SK-N-SH (cell line): ENCODE data around the gene GJA5. TPM values are rescaled to one million over a fixed set of nuclear protein-coding genes. Genes with fewer than 3 reads are reported as not detected.

ENCODE experiments used
- CTCF ChIA-PET: fragments of 300-600, 350-600 bp; formaldehyde crosslinking; extraction: SDS; loops from one replicate; lab custom pipeline; 2021; lab: Yijun Ruan, JAX
- POLR2A ChIA-PET: fragments of 350-600 bp; sonication (Branson Sonifier 250); formaldehyde crosslinking; extraction: SDS; loops from one replicate; lab custom pipeline; 2020; ENCODE audit warnings: antibody characterized with exemption, inconsistent platforms; lab: Yijun Ruan, JAX
- DNase-seq: peaks from one replicate; pipeline ENCODE4 v3.0.0; 2012
- H2AFZ ChIP-seq: fragments of 200-600 bp; sonication (generic); 2 replicates; pipeline ENCODE4 v1.8.1; 2016; ENCODE audit warnings: antibody characterized with exemption, mild to moderate bottlenecking, low read depth
- H3F3A ChIP-seq: fragments of 200-600 bp; sonication (generic); replicated peaks from 2 replicates; pipeline ENCODE3; 2016; ENCODE audit warnings: antibody characterized with exemption, mild to moderate bottlenecking; ENCODE audit not compliant: insufficient read depth
- H3K27ac ChIP-seq, 2 experiments: fragments of 200-500 bp in 1 of 2; fragments of 200-600 bp in 1 of 2; sonication (Bioruptor generic) in 1 of 2; sonication (generic), shearing (Covaris generic) in 1 of 2; 2 replicates each; pipeline versions ENCODE4 v1.5.1 to v1.6.1; 2014 to 2016; ENCODE audit warnings: low read depth in 2 of 2, inconsistent platforms in 1 of 2, low read length in 1 of 2, mild to moderate bottlenecking in 1 of 2, mixed read lengths in 1 of 2
- H3K27me3 ChIP-seq: fragments of 200-600 bp; sonication (generic), shearing (Covaris generic); 2 replicates; pipeline ENCODE4 v1.6.1; 2016; ENCODE audit warnings: mixed run types; ENCODE audit not compliant: insufficient read depth
- H3K36me3 ChIP-seq, 2 experiments: fragments of 200-500 bp in 1 of 2; fragments of 200-600 bp in 1 of 2; sonication (Bioruptor generic) in 1 of 2; sonication (generic) in 1 of 2; replicated peaks in 1 of 2; 2 replicates each; pipeline versions ENCODE3 to v1.5.1; 2014 to 2016; ENCODE audit warnings: low read length in 1 of 2, mild to moderate bottlenecking in 1 of 2; ENCODE audit not compliant: insufficient read depth in 2 of 2, control insufficient read depth in 1 of 2
- H3K4me1 ChIP-seq, 2 experiments: fragments of 200-500 bp in 1 of 2; fragments of 200-600 bp in 1 of 2; sonication (Bioruptor generic) in 1 of 2; sonication (generic), shearing (Covaris generic) in 1 of 2; 2 replicates each; pipeline versions ENCODE4 v1.5.1 to v1.6.1; 2014 to 2016; ENCODE audit warnings: low read depth in 1 of 2, low read length in 1 of 2, mixed run types in 1 of 2; ENCODE audit not compliant: insufficient read depth in 2 of 2, control insufficient read depth in 1 of 2
- H3K4me2 ChIP-seq: fragments of 200-600 bp; sonication (generic), shearing (Covaris generic); 2 replicates; pipeline ENCODE4 v1.6.1; 2017; ENCODE audit warnings: mixed run types
- H3K4me3 ChIP-seq, 2 experiments: fragments of 200-500 bp in 1 of 2; fragments of 200-600 bp in 1 of 2; sonication (Bioruptor generic) in 1 of 2; sonication (generic), shearing (Covaris generic) in 1 of 2; 2 replicates each; pipeline versions ENCODE4 v1.5.1 to v1.8.1; 2014 to 2016; ENCODE audit warnings: low read depth in 2 of 2, inconsistent platforms in 1 of 2, low read length in 1 of 2, mild to moderate bottlenecking in 1 of 2, mixed read lengths in 1 of 2, moderate library complexity in 1 of 2
- H3K79me2 ChIP-seq: fragments of 200-600 bp; sonication (generic); 2 replicates; pipeline ENCODE4 v1.8.1; 2017; ENCODE audit warnings: mild to moderate bottlenecking; ENCODE audit not compliant: insufficient read depth
- H3K9ac ChIP-seq: fragments of 200-600 bp; sonication (generic); 2 replicates; pipeline ENCODE4 v1.6.1; 2017; ENCODE audit warnings: mixed run types
- H3K9me2 ChIP-seq: fragments of 200-600 bp; sonication (generic); 2 replicates; pipeline ENCODE4 v1.6.1; 2017; ENCODE audit warnings: mixed run types
- H3K9me3 ChIP-seq: fragments of 200-600 bp; sonication (generic); 2 replicates; pipeline ENCODE4 v1.6.1; 2017; ENCODE audit warnings: mixed run types, mild to moderate bottlenecking, moderate library complexity
- H4K20me1 ChIP-seq: fragments of 200-600 bp; sonication (generic); 2 replicates; pipeline ENCODE4 v1.6.1; 2017; ENCODE audit warnings: mild to moderate bottlenecking, mixed run types; ENCODE audit not compliant: insufficient read depth
- FOSL2 ChIP-seq: IDR thresholded peaks from 2 replicates; pipeline ENCODE4 v1.4.0; 2012; ENCODE audit warnings: low read depth, mild to moderate bottlenecking, moderate library complexity, borderline replicate concordance
- GATA2 ChIP-seq: sonication (generic); formaldehyde crosslinking; IDR thresholded peaks from 2 replicates; pipeline ENCODE4 v1.5.0; 2020; ENCODE audit warnings: mild to moderate bottlenecking, missing genetic modification reagents
- MXI1 ChIP-seq: IDR thresholded peaks from 2 replicates; pipeline ENCODE4 v1.6.1; 2012; ENCODE audit warnings: mild to moderate bottlenecking, low read depth, low read length, improper control_type of control experiment
- NFIC ChIP-seq: IDR thresholded peaks from 2 replicates; pipeline ENCODE4 v1.4.0; 2012; ENCODE audit warnings: borderline replicate concordance
- TCF12 ChIP-seq: IDR thresholded peaks from 2 replicates; pipeline ENCODE4 v1.4.0; 2012
- YY1 ChIP-seq: IDR thresholded peaks from 2 replicates; pipeline ENCODE4 v1.4.0; 2012; ENCODE audit warnings: low read depth, mild to moderate bottlenecking
- WGBS: methylation state at CpG from one replicate; pipeline ENCODE4 v1.1.6; 2017; ENCODE audit warnings: low lambda C conversion rate; 5-methylcytosine and 5-hydroxymethylcytosine counted together
- polyA plus RNA-seq, 3 experiments: library from polyadenylated mRNA; depleted of rRNA; stranded (reverse); fragments of >200 nt; gene quantifications; 2 replicates each; pipeline ENCODE4 v1.2.3, GENCODE V29; 2012
- TF ChIP-seq, protein P1 (sequence below): IDR thresholded peaks from 2 replicates; pipeline ENCODE4; 2012
- TF ChIP-seq, protein P2 (sequence below): IDR thresholded peaks from 2 replicates; pipeline ENCODE4 v1.4.0; 2012; ENCODE audit warnings: low read depth
- TF ChIP-seq, protein P3 (sequence below): fragments of 150-350 bp; IDR thresholded peaks from 2 replicates; pipeline ENCODE4 v1.6.1; 2016; ENCODE audit warnings: mild to moderate bottlenecking, low read depth, low read length

Gene GJA5
- polyA plus RNA-seq, 1 of the 3 experiments (the other 2 are of a cell fraction), result not detected

DNA sequence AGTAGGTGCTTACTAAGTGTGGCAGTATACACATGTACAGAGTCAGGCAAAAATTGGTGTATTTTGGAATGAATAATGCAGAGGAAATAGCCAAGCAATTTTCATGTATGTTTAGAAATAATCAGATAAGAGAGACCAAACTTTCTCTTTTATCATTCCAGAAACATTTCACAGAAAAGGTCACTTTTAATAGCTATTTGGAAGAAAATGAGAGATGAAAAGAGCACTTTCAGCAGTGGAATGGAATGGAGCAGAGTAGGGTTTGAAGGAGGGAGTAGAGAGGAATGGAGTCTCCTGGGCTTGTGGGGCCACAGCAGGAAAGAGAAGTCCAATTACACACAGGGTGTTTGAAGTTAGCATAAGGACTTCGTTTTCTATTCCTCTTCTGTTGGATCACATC lies 48.8 kb upstream of the GJA5 start:
- CTCF ChIA-PET, result no interaction called here

DNA sequence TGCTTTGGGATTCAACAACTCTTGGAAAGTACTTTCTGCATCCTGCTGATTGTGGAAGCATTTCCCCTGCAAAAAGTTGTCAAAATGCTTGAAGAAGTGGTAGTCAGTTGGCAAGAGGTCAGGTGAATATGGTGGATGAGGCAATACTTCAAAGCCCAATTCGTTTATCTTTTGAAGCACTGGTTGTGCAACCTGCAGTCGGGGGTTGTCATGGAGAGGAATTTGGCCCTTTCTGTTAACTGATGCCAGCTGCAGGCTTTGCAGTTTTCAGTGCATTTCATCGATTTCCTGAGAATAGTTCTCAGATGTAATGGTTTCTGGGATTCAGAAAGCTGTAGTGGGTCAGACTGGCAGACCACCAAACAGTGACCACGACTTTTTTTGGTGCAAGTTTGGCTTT lies 47.6 kb upstream of the GJA5 start:
- H3K27ac ChIP-seq, result no peak overlapping the region
- H3K36me3 ChIP-seq, result no peaks in the 10 kb centered on the region
- no peak overlapping the region for H3K4me2 ChIP-seq
- H3K9ac ChIP-seq, result no peak overlapping the region
- no peak overlapping the region for H2AFZ ChIP-seq
- H3F3A ChIP-seq, result no peaks in the 10 kb centered on the region
- no peaks in the 10 kb centered on the region; the same call in 1 of the 2 replicates for H3K27me3 ChIP-seq
- H3K9me2 ChIP-seq, result no peaks in the 10 kb centered on the region
- H4K20me1 ChIP-seq, result no peaks in the 10 kb centered on the region
- H3K9me3 ChIP-seq, result no peaks in the 10 kb centered on the region
- CTCF ChIA-PET, result no interaction called here
- 2% methylated on average over 4 of the region's 4 CpGs for WGBS
- TF ChIP-seq, protein P1, sequence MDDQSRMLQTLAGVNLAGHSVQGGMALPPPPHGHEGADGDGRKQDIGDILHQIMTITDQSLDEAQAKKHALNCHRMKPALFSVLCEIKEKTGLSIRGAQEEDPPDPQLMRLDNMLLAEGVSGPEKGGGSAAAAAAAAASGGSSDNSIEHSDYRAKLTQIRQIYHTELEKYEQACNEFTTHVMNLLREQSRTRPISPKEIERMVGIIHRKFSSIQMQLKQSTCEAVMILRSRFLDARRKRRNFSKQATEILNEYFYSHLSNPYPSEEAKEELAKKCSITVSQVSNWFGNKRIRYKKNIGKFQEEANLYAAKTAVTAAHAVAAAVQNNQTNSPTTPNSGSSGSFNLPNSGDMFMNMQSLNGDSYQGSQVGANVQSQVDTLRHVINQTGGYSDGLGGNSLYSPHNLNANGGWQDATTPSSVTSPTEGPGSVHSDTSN, result no peak
- TF ChIP-seq FOSL2, result no peak
- no peak for TF ChIP-seq NFIC
- TF ChIP-seq TCF12, result no peak
- TF ChIP-seq, protein P2, sequence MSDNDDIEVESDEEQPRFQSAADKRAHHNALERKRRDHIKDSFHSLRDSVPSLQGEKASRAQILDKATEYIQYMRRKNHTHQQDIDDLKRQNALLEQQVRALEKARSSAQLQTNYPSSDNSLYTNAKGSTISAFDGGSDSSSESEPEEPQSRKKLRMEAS, result no peak
- TF ChIP-seq, protein P3, sequence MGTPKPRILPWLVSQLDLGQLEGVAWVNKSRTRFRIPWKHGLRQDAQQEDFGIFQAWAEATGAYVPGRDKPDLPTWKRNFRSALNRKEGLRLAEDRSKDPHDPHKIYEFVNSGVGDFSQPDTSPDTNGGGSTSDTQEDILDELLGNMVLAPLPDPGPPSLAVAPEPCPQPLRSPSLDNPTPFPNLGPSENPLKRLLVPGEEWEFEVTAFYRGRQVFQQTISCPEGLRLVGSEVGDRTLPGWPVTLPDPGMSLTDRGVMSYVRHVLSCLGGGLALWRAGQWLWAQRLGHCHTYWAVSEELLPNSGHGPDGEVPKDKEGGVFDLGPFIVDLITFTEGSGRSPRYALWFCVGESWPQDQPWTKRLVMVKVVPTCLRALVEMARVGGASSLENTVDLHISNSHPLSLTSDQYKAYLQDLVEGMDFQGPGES, result no peak
- TF ChIP-seq YY1, result no peak
- TF ChIP-seq GATA2 (CRISPR knock-in tag), result no peak
- no peak for DNase-seq
- no peaks in the 10 kb centered on the region for H3K79me2 ChIP-seq
- no peaks in the 10 kb centered on the region for H3K4me1 ChIP-seq
- POLR2A ChIA-PET, result no interaction called here
- H3K4me3 ChIP-seq, result no peak overlapping the region

More for the DNA sequence above, 48.8 kb upstream of the GJA5 start:
- H3K27me3 ChIP-seq, result no peaks in the 10 kb centered on the region; the same call in 1 of the 2 replicates
- no peak overlapping the region for H2AFZ ChIP-seq
- POLR2A ChIA-PET, result no interaction called here
- TF ChIP-seq MXI1, result no peak
- TF ChIP-seq, protein P3, result no peak
- no peaks in the 10 kb centered on the region for H3K9me3 ChIP-seq
- no peaks in the 10 kb centered on the region for H4K20me1 ChIP-seq
- no peak overlapping the region for H3K9ac ChIP-seq
- H3K4me2 ChIP-seq, result no peak overlapping the region
- no peaks in the 10 kb centered on the region for H3K4me1 ChIP-seq
- DNase-seq, result no peak
- H3F3A ChIP-seq, result no peaks in the 10 kb centered on the region
- no peaks in the 10 kb centered on the region for H3K36me3 ChIP-seq
- WGBS, result 0% methylated on average over 1 of the region's 1 CpG
- H3K79me2 ChIP-seq, result no peaks in the 10 kb centered on the region
- no peaks in the 10 kb centered on the region for H3K9me2 ChIP-seq
- no peak overlapping the region for H3K27ac ChIP-seq
- no peak overlapping the region for H3K4me3 ChIP-seq
